Measurements from ENCODE around the gene APPL1.

- TF ChIP-seq CTCF (IDR thresholded peaks at IDR 0.05) (no peak), POLR2A (IDR thresholded peaks at IDR 0.05) (no peak)
Observed at GRCh38 chr3:57292897-57293526, 65.5 kb downstream of the APPL1 start.

All from heart left ventricle (tissue), 13 donors.